Measurements from ENCODE around the gene NHLH1.

DNA sequence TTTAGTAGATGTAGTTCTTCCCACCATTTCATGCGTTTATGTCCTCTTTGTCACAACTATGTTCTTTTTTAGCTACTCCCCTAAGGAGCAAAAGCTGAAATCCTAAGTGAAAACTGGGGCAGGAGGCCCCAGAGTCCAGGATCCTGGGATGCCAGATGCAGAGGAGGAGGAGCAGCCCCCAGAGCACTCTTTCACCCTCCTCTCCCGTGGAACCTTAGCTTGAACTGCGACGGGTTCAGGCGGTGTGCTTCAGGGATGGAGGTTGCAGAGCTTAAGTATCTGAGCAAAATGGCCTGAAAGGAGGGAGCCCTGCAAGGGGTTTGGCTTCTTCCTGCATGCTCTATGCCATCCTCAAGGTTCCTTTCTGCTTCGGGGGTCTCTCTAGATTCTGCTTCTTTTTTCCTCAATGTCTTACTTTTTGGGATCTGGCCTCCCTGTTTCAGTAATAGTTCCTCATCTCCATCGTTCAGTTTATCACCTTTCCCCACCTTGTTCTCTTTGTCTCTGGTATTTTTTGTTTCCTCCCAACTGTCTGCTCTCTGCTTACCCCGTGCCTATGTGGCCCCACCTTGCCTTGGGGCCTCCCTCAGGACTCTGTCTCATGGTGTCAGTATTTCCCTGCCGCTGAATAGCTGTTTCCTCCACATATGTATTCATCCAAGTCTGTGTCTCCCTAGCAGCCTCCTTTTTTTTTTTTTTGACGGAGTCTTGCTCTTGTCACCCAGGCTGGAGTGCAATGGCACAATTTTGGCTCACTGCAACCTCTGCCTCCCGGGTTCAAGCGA lies 2.7 kb upstream of the NHLH1 start:
- no peak for TF ChIP-seq CTCF (IDR thresholded peaks at IDR 0.05; ENCODE audit: extremely low read depth in 1 of 2, insufficient read depth in 1 of 2, low read depth in 1 of 2, low read length in 2 of 2)
- TF ChIP-seq POLR2A (IDR thresholded peaks at IDR 0.05; ENCODE audit: low read depth, low read length) = no peak
- no peak for TF ChIP-seq EZH2 (IDR thresholded peaks at IDR 0.05; ENCODE audit: borderline replicate concordance, low read depth, low read length, severe bottlenecking)
- TF ChIP-seq JUN (IDR thresholded peaks at IDR 0.05; ENCODE audit: borderline replicate concordance, insufficient read depth, insufficient read length, low read depth) = no peak
- no peak for TF ChIP-seq POLR2AphosphoS5 (IDR thresholded peaks at IDR 0.05; ENCODE audit: insufficient read depth, low read depth, low read length)

All from endothelial cell of umbilical vein (primary cell).